Retinal pigment epithelial cell (primary cell): Measurements from ENCODE around the gene KLHL30.

Experiments used
- DNase-seq: peaks from one replicate; pipeline ENCODE4 v3.0.0-alpha.2; 2010; ENCODE audit warnings: low read depth
- H3K4me3 ChIP-seq: 2 replicates; pipeline ENCODE4 v1.5.1; 2011; ENCODE audit warnings: mild to moderate bottlenecking, low read length, control low read depth, moderate library complexity
- TF ChIP-seq, protein P1 (sequence below): conservative IDR thresholded peaks from 2 replicates; pipeline ENCODE4 v1.5.1; 2011; ENCODE audit warnings: low read depth, low read length, control low read depth, inconsistent platforms

The KLHL30 gene

DNA sequence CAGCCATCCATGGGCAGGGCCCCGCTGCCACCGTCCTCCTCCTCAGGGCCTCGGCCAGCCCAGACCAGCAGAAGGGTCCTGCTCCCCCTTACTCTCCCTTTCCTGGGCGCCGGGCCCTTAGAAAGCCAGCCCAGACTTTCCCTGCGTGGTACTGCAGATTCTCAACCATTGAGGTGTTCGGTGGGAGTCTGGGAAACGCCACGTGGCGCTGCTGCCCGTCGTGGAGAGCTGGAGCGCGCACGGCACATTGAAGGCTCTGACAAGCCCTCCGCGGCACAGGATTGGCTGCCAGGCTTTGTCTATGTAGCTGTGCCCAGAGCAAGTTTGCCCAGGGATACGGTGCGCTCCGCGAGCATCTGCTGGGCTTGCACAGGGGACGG lies 10.4 kb upstream of the KLHL30 start:
- TF ChIP-seq, protein P1, sequence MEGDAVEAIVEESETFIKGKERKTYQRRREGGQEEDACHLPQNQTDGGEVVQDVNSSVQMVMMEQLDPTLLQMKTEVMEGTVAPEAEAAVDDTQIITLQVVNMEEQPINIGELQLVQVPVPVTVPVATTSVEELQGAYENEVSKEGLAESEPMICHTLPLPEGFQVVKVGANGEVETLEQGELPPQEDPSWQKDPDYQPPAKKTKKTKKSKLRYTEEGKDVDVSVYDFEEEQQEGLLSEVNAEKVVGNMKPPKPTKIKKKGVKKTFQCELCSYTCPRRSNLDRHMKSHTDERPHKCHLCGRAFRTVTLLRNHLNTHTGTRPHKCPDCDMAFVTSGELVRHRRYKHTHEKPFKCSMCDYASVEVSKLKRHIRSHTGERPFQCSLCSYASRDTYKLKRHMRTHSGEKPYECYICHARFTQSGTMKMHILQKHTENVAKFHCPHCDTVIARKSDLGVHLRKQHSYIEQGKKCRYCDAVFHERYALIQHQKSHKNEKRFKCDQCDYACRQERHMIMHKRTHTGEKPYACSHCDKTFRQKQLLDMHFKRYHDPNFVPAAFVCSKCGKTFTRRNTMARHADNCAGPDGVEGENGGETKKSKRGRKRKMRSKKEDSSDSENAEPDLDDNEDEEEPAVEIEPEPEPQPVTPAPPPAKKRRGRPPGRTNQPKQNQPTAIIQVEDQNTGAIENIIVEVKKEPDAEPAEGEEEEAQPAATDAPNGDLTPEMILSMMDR: no peak
- peak overlapping the region; percentile 42 for H3K4me3 ChIP-seq
- no peak for DNase-seq

DNA sequence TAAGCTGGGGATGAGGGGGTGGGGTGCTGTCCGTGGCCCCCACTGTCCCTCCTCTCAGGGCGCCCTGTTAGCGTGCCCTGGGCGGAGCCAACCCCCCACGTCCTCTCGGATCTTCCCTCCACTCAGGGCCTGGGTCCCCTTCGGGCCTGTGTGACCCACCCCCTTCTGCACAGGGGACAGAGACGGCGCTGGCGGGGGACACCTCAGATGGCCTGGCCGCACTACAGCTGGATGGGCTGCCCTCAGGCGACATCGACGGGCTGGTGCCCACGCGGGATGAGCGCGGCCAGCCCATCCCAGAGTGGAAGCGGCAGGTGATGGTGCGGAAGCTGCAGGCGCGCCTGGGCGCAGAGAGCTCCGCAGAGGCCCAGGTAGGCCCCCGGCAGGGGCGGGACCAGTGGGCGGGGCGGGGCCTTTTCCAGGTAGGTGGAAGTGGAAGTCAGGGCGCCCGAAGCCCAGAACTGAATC lies 9.9 kb upstream of the KLHL30 start:
- H3K4me3 ChIP-seq: no peak overlapping the region
- DNase-seq: no peak
- TF ChIP-seq, protein P1: no peak

DNA sequence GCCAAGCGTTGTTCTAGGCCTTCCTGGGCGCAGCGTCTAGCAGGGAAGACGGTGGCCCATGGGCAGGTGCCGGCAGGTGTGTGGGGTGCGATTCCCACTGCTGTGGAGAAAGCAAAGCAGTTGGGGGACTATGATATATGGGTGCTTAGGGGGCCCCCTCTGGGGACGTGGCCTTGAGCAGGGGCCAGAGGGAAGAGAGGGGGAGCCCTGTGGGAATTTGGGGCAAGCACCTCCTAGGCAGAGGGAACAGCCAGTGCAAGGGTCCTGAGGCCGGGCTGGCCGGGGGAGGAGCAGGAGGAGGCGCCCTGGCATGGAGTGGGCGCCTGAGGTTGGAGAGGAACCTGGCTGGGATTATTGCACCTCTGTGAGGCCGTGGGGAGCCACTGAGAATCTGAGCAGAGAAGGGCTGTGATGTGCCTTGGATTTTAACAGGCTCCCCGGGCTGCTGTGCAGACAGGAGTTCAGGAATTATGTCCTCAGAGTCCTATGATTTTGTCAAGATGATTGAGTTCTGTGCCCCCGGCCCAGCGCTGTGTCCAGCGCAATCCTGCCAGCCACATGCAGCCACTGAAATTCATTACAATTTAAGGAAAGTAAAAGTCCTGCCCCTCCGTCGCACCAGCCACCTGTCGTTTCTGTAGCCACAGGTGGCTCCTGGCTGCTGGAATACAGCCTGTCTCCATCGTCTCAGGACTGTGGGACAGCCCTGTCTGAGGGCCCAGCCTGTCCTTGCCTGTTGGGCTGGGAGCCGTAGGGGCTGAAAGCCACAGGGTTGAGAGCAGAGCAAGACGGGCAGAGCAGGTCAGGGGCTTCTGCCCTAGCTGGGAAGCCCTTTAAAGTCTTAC lies 9.1 kb upstream of the KLHL30 start:
- TF ChIP-seq, protein P1: no peak
- DNase-seq: no peak

DNA sequence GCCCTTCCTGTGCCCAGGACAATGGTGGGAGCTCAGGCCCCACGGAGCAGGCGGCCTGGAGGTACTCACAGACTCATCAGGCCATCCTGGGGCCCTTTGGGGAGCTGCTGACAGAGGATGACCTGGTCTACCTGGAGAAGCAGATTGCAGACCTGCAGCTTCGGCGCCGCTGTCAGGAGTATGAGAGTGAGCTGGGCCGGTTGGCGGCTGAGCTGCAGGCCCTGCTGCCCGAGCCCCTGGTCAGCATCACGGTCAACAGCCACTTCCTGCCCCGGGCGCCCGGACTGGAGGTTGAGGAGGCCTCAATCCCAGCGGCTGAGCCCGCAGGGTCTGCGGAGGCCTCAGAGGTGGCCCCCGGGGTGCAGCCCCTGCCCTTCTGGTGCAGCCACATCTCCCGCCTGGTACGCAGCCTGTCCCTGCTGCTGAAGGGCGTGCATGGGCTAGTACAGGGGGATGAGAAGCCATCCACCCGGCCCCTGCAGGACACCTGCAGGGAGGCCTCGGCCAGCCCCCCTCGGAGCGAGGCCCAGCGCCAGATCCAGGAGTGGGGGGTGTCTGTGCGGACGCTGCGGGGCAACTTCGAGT lies 8.3 kb upstream of the KLHL30 start:
- TF ChIP-seq, protein P1: no peak
- H3K4me3 ChIP-seq: no peak overlapping the region
- no peak for DNase-seq

More for the DNA sequence above, 9.1 kb upstream of the KLHL30 start:
- no peak overlapping the region for H3K4me3 ChIP-seq

DNA sequence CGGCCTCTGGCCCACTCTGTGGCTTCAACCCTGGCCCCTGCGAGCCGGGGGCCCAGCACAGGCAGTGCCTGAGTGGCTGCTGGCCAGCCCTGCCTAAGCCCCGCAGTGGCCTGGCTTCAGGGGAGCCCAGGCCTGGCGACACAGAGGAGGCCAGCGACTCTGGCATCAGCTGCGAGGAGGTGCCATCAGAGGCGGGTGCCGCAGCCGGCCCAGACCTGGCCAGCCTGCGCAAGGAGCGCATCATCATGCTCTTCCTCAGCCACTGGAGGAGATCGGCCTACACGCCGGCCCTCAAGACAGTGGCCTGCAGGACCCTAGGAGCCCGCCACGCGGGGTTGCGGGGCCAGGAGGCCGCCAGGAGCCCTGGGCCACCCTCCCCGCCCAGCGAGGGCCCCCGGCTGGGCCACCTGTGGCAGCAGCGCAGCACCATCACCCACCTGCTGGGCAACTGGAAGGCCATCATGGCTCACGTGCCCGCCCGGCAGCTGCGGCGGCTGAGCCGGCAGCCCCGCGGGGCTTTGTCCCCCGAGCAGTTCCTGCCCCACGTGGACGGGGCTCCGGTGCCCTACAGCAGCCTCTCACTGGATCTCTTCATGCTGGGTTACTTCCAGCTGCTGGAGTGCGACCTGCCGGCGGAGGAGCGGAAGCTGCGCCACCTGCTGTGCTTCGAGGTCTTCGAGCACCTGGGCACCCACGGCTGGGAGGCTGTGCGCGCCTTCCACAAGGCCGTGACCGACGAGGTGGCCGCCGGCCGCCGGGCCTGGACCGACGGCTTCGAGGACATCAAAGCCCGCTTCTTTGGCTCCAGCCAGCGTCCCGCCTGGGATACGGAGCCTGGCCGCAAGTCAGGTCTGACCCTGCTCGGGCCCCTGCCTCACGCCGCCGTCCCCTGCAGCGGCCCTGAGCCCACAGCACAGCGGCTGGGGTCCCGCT lies 7.5 kb upstream of the KLHL30 start:
- DNase-seq: no peak

DNA sequence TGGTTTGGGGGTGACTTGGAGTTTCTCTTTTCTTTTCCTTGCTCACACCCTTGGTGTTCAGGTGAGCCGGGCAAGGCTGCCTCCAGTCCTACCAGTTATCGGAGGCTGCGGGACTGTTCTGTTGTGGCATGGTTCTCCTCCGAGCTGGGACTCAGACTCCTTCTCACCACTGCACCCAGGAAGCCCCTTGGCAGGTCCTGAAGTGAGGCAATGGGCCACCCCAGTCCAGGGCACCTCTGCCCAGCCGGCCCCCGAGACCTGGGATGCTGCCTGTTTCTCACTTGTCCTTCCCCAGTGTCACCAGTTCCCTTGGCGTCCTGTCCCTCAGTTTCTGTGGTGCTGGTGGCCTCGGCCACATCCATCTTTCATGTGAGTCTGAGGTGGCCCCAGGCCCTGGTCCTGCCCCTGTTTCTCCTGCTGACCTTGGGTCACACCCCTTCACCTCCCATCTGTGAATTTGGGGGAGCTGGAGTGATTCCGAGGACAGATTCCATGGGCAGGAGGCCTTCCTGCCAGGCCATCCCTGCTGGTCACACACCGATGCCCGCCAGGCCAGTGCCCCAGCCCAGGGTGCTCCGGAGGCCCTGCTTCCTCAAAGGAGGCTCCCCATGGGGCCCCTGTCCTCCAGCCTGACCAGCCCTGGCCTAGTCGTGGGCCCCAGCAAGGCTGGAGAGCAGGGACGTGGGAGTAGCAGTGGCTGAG lies 6.6 kb upstream of the KLHL30 start:
- TF ChIP-seq, protein P1: no peak
- DNase-seq: no peak
- no peak overlapping the region for H3K4me3 ChIP-seq

More for the DNA sequence above, 7.5 kb upstream of the KLHL30 start:
- TF ChIP-seq, protein P1: no peak
- H3K4me3 ChIP-seq: no peak overlapping the region
